Stimulated activated CD8-positive, alpha-beta memory T cell treated with anti-CD3 and anti-CD28 coated beads, Interleukin-4, amount 100 ng/mL, for 1 hour (primary cell): ENCODE measurements around the gene ABCC3.

Source experiments
- DNase-seq, 2 donors: peaks; one replicate each; pipeline ENCODE4 v3.0.0-alpha.2; 2020; ENCODE audit warnings: low read depth in 2 of 2, low spot score in 1 of 2

The ABCC3 gene

GRCh38 chr17:50634224-50634914 is at the start of gene ABCC3:
TSS of gene ABCC3 (plus strand) at chr17:50634881. CDS start at chr17:50634937, 56 bp downstream.
- DNase-seq = no peak

GRCh38 chr17:50585346-50585745 is 49.3 kb upstream of the ABCC3 start:
- no peak for DNase-seq

GRCh38 chr17:50585891-50586290 is 48.8 kb upstream of the ABCC3 start:
- no peak for DNase-seq

GRCh38 chr17:50586421-50587247 is 48.0 kb upstream of the ABCC3 start:
- no peak for DNase-seq

- no peak for DNase-seq
These were observed 47.1 kb upstream of the ABCC3 start for GRCh38 chr17:50587571-50587970.

GRCh38 chr17:50588391-50589049 is 46.2 kb upstream of the ABCC3 start:
- no peak for DNase-seq

GRCh38 chr17:50589095-50589705 is 45.5 kb upstream of the ABCC3 start:
- no peak for DNase-seq

- no peak for DNase-seq
These were observed 43.5 kb upstream of the ABCC3 start for GRCh38 chr17:50590946-50591737.

GRCh38 chr17:50593321-50593720 is 41.4 kb upstream of the ABCC3 start:
- DNase-seq = no peak

- DNase-seq = no peak
These were observed 40.4 kb upstream of the ABCC3 start for GRCh38 chr17:50594128-50594823.

- no peak for DNase-seq
These were observed 39.8 kb upstream of the ABCC3 start for GRCh38 chr17:50594892-50595291.

- no peak for DNase-seq
These were observed 38.3 kb upstream of the ABCC3 start for GRCh38 chr17:50596191-50597037.

GRCh38 chr17:50598487-50598886 is 36.2 kb upstream of the ABCC3 start:
- no peak for DNase-seq

GRCh38 chr17:50599606-50600005 is 35.1 kb upstream of the ABCC3 start:
- no peak for DNase-seq

GRCh38 chr17:50601823-50602375 is 32.8 kb upstream of the ABCC3 start:
- DNase-seq = no peak

GRCh38 chr17:50602836-50603235 is 31.8 kb upstream of the ABCC3 start:
- no peak for DNase-seq

GRCh38 chr17:50603340-50603739 is 31.3 kb upstream of the ABCC3 start:
- no peak for DNase-seq

GRCh38 chr17:50604513-50604912 is 30.2 kb upstream of the ABCC3 start:
- DNase-seq = no peak

- DNase-seq = no peak
These were observed 29.3 kb upstream of the ABCC3 start for GRCh38 chr17:50605429-50605828.
